NCI-H2171 (cell line): ENCODE data around the gene CDKN1C.

ENCODE experiments used
- DNase-seq: peaks from one replicate; lab custom pipeline; 2025; lab: John Stamatoyannopoulos, UW

Gene CDKN1C

GRCh38 chr11:2890466-2891294 lies 5.1 kb upstream of the CDKN1C start:
- no peak for DNase-seq

DNA sequence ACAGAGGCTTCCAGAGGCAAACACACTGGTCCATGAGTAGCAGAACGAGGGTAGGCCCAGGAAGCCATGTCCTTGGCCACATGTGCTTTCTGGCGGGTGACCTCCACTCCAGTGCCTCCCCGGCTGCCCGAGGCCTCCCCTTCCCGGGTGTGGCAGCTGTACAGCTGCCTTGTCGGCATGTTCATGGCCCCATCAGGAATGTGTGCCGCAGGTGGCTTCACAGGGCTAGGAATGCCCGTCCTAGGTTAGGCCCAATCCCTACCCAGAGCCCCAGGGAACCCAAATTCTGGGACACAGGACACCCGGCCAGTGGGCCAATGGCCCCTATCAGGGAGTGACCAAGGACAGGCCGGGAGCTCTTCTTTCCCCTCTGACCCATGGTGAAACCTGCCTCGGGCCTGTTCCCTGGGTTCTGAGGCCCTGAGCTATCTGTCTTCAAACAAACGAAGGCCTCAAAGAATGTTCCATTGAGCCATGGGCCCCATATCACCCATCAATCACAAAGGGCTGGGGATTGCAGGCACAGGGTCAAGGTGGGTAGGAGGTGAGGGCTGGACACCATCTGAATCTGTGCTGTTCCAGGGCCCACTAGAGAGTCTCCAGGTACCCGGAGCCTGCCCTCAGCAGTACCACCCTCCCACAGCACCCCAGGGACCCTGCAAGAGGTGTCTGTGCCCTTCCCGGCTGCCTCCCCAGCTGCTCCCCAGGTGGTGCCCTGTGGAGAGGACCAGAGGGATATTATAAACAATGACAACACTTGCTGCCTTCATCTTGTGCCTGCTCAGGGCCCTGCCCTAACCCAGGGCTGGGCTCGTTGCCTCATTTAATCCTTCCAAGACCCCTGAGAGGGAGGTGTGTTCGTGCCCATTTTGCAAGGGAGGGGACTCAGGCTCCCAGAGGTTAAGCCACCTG lies 4.0 kb upstream of the CDKN1C start:
- no peak for DNase-seq

DNA sequence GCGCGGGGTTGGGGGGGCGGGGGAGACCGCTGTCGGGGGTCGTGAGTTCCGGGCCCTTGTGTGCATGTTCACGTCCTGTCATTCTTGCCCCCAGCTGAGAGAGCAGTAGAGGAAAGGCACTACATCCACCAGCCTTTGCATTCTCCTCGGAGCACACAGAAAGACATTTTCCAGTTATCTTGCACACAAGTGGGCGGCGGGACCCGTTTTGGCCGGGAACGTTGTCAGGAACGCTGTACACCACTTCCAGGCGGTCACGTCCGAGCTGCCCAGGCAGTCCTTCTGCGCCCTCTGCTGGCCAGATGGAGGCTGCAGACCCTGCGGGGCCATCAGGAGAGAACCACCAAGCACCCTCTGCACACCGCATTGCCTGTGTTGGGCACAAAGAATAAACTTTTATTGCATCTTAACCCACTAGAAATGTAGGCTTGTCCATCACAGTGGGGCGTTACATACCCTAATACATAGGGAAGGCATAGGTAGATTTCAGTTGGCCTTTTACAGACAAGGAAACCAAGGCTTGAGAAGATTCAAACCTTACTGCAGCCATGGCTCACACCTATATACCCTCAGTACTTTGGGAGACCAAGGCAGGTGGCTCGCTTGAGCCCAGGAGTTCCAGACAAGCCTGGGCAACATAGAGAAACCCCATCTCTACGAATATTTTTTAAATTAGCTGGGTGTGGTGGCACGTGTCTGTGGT lies 2.8 kb upstream of the CDKN1C start:
- peak; percentile 20 for DNase-seq

- no peak for DNase-seq
Measured at GRCh38 chr11:2887515-2888195, 2.1 kb upstream of the CDKN1C start.

DNA sequence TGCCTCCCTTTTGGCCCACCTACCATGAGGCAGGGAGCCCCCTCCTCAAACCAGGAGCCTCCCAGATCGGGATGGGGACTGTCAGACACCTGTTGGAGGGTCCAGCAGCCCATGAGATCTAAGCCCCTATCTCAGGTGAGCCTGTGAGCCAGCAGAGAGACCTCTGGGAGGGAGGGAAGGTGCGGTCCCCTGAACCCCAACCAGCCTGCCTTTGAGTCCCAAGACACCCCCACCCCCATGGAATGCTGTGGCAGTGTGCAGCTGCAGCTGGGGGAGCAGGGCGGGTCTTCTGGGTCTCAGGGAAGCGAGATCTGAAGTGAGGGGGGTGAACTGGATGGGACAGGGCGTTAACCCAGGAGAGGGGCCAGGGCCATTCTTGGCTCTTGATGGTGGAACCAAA lies 1.4 kb upstream of the CDKN1C start:
- DNase-seq = no peak

GRCh38 chr11:2886191-2886894 lies 768 bp upstream of the CDKN1C start:
- DNase-seq = no peak

DNA sequence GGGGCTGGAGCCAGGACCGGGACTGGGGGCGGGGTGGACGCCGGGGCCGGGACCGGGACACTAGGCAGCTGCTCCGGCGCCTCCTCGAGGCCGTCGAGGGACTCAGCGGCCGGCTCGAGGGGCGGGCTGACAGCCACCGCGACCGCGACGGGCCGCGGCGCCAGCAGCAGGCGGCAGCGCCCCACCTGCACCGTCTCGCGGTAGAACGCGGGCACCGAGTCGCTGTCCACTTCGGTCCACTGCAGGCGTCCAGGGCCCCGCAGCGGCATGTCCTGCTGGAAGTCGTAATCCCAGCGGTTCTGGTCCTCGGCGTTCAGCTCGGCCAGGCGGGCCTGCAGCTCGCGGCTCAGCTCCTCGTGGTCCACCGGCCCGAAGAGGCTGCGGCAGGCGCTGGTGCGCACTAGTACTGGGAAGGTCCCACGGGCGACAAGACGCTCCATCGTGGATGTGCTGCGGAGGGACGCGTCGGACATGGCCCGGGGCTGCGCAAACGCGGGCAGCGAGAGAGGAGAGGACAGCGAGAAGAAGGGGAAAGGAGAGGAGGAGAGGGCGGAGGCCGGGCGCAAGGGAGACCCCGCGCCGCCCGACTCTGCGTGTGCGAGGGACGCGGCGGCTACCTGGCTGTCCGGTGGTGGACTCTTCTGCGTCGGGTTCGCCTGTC lies 428 bp downstream of the CDKN1C start:
- DNase-seq = no peak

GRCh38 chr11:2883979-2884815 lies 1.4 kb downstream of the CDKN1C start:
- DNase-seq = no peak

DNA sequence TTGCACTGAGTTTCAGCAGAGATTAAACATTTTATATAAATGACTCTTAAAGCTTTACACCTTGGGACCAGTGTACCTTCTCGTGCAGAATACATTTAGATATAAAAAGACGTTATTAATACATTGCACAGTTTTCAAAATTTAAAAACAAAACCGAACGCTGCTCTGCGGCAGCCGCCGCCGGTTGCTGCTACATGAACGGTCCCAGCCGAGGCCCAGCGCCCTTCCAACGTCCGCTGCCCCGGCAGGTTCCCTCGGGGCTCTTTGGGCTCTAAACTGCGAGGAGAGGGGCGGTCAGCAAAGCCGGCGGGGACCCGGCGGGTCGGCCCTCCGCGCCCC lies 2.0 kb downstream of the CDKN1C start:
- DNase-seq = no peak

- DNase-seq = no peak
Measured at GRCh38 chr11:2882396-2883110, 3.0 kb downstream of the CDKN1C start.

- DNase-seq = no peak
Measured at GRCh38 chr11:2881981-2882375, 3.6 kb downstream of the CDKN1C start.

- DNase-seq = no peak
Measured at GRCh38 chr11:2881076-2881980, 4.2 kb downstream of the CDKN1C start.

DNA sequence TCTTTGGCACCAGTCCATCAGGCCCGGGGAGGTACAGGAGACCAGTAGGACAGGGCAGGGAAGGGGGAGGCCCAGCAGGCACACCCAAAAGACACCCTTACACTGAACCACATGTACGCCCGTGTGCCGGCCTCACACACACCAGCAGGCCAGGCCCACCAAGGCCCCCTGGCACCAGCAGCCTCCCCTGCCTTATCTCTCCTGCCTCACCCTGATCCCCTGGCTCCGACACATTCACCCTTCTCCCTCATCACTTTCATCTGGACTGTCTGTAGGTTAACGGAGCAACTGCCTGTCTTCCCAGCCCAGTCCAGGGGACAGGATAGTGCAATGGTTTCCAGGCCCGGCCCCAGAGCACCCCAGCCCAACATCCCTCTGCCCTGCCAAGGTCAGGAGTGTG lies 4.9 kb downstream of the CDKN1C start:
- no peak for DNase-seq

DNA sequence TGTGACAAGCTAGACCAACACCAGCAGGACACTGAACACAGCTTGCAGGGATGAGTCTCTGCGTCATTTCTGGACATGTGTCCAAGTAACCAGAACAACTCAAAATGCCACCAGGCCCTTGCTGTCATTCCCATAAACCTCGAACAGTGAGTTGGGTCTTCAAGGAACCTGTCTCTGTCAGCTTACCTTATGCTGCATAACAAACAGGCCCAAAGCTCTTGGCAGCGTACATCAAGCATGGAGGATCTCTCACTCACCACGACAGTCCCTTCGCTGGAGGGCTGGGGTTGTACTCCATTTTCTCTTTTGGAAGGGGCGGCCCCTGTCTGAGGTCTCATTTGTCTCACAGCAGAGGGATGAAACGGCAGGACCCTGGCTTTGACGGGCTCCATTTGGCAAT lies 6.8 kb downstream of the CDKN1C start:
- DNase-seq = no peak

GRCh38 chr11:2877474-2877873 lies 8.1 kb downstream of the CDKN1C start:
- DNase-seq = no peak

DNA sequence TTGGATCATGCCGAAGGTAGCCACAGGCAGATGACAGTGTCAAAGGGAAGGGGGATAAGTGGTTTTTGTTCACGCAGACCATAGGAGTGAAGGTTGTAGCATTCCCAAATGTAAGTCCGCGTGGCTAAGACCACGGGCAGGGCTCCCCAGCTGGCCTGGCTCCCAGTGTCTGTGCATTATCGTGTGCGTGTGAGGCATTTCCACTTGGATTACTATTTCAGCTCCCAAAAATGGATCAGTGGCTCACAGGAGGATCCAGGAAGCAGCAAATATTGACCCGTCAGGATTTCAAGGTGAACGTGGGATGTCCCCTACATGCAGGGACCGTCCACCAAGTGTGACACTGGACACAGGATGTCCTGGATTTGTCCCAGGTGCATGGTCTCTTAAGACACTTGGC lies 10.6 kb downstream of the CDKN1C start:
- DNase-seq = no peak

GRCh38 chr11:2870969-2871680 lies 14.4 kb downstream of the CDKN1C start:
- no peak for DNase-seq

- DNase-seq = no peak
Measured at GRCh38 chr11:2870460-2870859, 15.1 kb downstream of the CDKN1C start.
